ENCODE measurements around the gene HACL1. TPM values are rescaled to one million over a fixed set of nuclear protein-coding genes. Genes with fewer than 3 reads are reported as not detected.

Gene HACL1
- polyA plus RNA-seq, 1 of the 3 experiments (the other 2 are of a cell fraction): 15.1 TPM

- Histone ChIP-seq H3K4me1 (ENCODE audit: control insufficient read depth in 1 of 2, insufficient read depth in 2 of 2, low read depth in 1 of 2, low read length in 1 of 2) (peaks cover 0 to 19% of the 10 kb centered on the region in 2 experiments; a peak in 1 of 4 replicates), H2AFZ (ENCODE audit: low read depth) (no peak overlapping the region), H3K36me3 (replicated peaks in 1 of 2; ENCODE audit: control insufficient read depth in 1 of 2, insufficient read depth in 2 of 2, low read length in 1 of 2) (no peaks in the 10 kb centered on the region), H3K4me3 (ENCODE audit: low read depth in 2 of 2, low read length in 1 of 2) (no peak overlapping the region), H3F3A (replicated peaks; ENCODE audit: insufficient read depth) (no peaks in the 10 kb centered on the region), H3K79me2 (ENCODE audit: insufficient read depth) (no peaks in the 10 kb centered on the region), H4K20me1 (ENCODE audit: insufficient read depth) (no peaks in the 10 kb centered on the region), H3K9me3 (no peaks in the 10 kb centered on the region), H3K9me2 (no peaks in the 10 kb centered on the region), H3K27ac (ENCODE audit: low read depth in 2 of 2, low read length in 1 of 2) (no peak overlapping the region), H3K27me3 (ENCODE audit: insufficient read depth) (no peaks in the 10 kb centered on the region), H3K4me2 (no peak overlapping the region), H3K9ac (no peak overlapping the region)
- POLR2A ChIA-PET: no interaction called here
- TF ChIP-seq RAD21 (IDR thresholded peaks at IDR 0.05; ENCODE audit: low read length): no peak
- TF ChIP-seq SMC3 (IDR thresholded peaks at IDR 0.05; ENCODE audit: low read depth, low read length): no peak
- no peak for TF ChIP-seq SIN3A (IDR thresholded peaks at IDR 0.05; ENCODE audit: borderline replicate concordance, low read depth, low read length)
- no peak for TF ChIP-seq YY1 (IDR thresholded peaks at IDR 0.05; ENCODE audit: low read depth)
- TF ChIP-seq POLR2AphosphoS5 (IDR thresholded peaks at IDR 0.05; ENCODE audit: low read depth, low read length): no peak
- TF ChIP-seq MAX (IDR thresholded peaks at IDR 0.05; ENCODE audit: low read depth): no peak
- no peak for TF ChIP-seq GABPA (IDR thresholded peaks at IDR 0.05; ENCODE audit: low read depth)
- TF ChIP-seq, protein P1, sequence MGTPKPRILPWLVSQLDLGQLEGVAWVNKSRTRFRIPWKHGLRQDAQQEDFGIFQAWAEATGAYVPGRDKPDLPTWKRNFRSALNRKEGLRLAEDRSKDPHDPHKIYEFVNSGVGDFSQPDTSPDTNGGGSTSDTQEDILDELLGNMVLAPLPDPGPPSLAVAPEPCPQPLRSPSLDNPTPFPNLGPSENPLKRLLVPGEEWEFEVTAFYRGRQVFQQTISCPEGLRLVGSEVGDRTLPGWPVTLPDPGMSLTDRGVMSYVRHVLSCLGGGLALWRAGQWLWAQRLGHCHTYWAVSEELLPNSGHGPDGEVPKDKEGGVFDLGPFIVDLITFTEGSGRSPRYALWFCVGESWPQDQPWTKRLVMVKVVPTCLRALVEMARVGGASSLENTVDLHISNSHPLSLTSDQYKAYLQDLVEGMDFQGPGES (IDR thresholded peaks at IDR 0.05; ENCODE audit: low read depth, low read length): no peak
- TF ChIP-seq FOXJ3 (CRISPR knock-in tag; IDR thresholded peaks at IDR 0.05): no peak
- TF ChIP-seq NFIC (IDR thresholded peaks at IDR 0.05; ENCODE audit: borderline replicate concordance): no peak
- no peak for TF ChIP-seq TEAD4 (IDR thresholded peaks at IDR 0.05; ENCODE audit: borderline replicate concordance, insufficient read depth)
- TF ChIP-seq EP300 (IDR thresholded peaks at IDR 0.05; ENCODE audit: borderline replicate concordance in 1 of 2, low read depth in 1 of 2, low read length in 1 of 2): no peak
- TF ChIP-seq FOSL2 (IDR thresholded peaks at IDR 0.05; ENCODE audit: borderline replicate concordance, low read depth): no peak
- no peak for TF ChIP-seq RFX5 (IDR thresholded peaks at IDR 0.05; ENCODE audit: low read length)
- TF ChIP-seq JUND (IDR thresholded peaks at IDR 0.05): no peak
- no peak for TF ChIP-seq ELF1 (IDR thresholded peaks at IDR 0.05)
- TF ChIP-seq ZBTB33 (IDR thresholded peaks at IDR 0.05; ENCODE audit: borderline replicate concordance, low read depth): no peak
- DNase-seq: no peak
- WGBS (ENCODE audit: low lambda C conversion rate): 74% methylated on average over 10 of the region's 10 CpGs
- CTCF ChIA-PET: interaction anchor here (1.2 to 5.1 kb wide), 4 partner anchors 11 to 51 kb away, joined by 3 to 21 read pairs (median 6); no protein-coding TSS in a partner anchor
Observed at GRCh38 chr3:15512166-15512565, 89.2 kb downstream of the HACL1 start.
